ENCODE data around the gene CDK2.

- no peak for TF ChIP-seq POLR2A (IDR thresholded peaks at IDR 0.05)
- TF ChIP-seq CTCF (IDR thresholded peaks at IDR 0.05) = no peak
Measured at GRCh38 chr12:55965240-55965639, 1.4 kb upstream of the CDK2 start.

Measured in adrenal gland (tissue), 5 donors.